ENCODE results near the gene DOK7.

DOK7 gene

GRCh38 chr4:3516836-3517730 is 54.0 kb downstream of the DOK7 start:
- Histone ChIP-seq H3K9me3 (ENCODE audit: insufficient read depth, low read depth, low read length) (no peaks in the 10 kb centered on the region), H3K9ac (ENCODE audit: low read depth, low read length) (no peak overlapping the region), H3K4me1 (ENCODE audit: insufficient read depth, low read length) (no peaks in the 10 kb centered on the region), H3K27me3 (ENCODE audit: insufficient read depth, low read length) (no peaks in the 10 kb centered on the region), H3K36me3 (ENCODE audit: insufficient read depth, low read length) (peaks cover 81% of the 10 kb centered on the region), H3K27ac (ENCODE audit: low read depth, low read length) (no peak overlapping the region), H3K4me3 (ENCODE audit: low read length) (no peak overlapping the region)
- WGBS, result 93% methylated on average over 29 of the region's 29 CpGs

DNA sequence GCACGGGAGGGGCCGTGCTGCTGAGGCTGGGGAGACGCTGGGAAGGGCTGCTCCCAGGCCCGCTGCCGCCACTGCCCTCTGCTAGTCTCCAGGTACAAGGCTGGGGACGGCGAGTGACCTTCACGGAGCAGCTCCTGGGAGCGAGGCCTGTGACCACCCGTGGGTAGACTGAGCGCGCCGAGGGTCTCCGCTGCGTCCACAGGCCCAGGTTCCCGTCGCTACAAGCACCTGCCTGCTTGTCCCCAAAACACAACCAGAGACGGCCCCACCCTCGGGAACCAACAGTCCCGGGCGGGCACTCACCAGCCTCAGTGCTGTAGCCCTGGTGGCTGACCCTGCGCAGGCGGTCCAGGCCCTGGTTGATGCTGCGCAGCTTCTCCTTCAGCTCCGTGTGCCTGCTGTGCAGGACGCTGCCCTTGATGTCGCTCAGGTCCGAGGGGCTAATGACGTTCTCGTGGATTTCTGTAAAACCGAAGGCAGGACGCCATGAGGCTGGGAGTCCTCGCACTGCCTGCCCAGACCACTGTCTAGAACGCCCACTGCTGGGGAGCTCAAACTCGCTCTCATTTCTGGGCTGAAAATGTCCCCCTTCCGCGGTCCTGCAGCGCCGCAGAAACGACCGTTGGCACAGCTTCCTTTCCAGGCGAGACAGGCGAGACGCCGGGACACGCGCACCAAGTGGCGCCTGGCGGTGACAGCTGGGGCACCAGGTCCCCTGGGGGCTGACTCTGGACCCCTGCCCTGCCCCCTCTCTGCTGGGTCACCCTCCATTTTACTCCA is 54.8 kb downstream of the DOK7 start:
- Histone ChIP-seq H3K36me3 (ENCODE audit: insufficient read depth, low read length) (peaks cover 75% of the 10 kb centered on the region), H3K4me3 (ENCODE audit: low read length) (no peak overlapping the region), H3K27ac (ENCODE audit: low read depth, low read length) (no peak overlapping the region), H3K4me1 (ENCODE audit: insufficient read depth, low read length) (no peaks in the 10 kb centered on the region), H3K27me3 (ENCODE audit: insufficient read depth, low read length) (no peaks in the 10 kb centered on the region), H3K9ac (ENCODE audit: low read depth, low read length) (no peak overlapping the region), H3K9me3 (ENCODE audit: insufficient read depth, low read depth, low read length) (no peaks in the 10 kb centered on the region)
- 97% methylated on average over 49 of the region's 49 CpGs for WGBS

DNA sequence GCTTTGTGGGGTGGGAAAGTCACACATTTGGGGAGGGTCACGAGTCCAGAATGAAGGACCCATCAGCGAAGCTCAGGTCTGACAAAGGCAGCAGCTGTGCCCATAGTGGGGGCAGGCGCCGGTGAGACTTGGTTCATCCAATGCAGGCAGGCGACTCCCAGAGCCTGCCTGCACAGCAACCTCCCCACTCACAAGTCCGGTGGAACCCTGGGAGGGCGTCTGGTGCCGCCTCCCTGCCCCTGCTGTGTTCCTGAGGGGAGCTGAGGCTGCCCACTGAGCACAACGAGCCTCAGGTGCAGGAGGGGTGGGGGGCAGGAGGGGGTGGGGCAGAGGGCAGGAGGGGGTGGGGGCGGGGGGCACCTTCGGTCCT is 55.4 kb downstream of the DOK7 start:
- H3K27me3 ChIP-seq (ENCODE audit: insufficient read depth, low read length), result no peaks in the 10 kb centered on the region
- no peaks in the 10 kb centered on the region for H3K4me1 ChIP-seq (ENCODE audit: insufficient read depth, low read length)
- H3K36me3 ChIP-seq (ENCODE audit: insufficient read depth, low read length), result peaks cover 77% of the 10 kb centered on the region
- H3K9ac ChIP-seq (ENCODE audit: low read depth, low read length), result no peak overlapping the region
- no peak overlapping the region for H3K27ac ChIP-seq (ENCODE audit: low read depth, low read length)
- H3K9me3 ChIP-seq (ENCODE audit: insufficient read depth, low read depth, low read length), result no peaks in the 10 kb centered on the region
- 95% methylated on average over 9 of the region's 11 CpGs for WGBS
- no peak overlapping the region for H3K4me3 ChIP-seq (ENCODE audit: low read length)

- 92% methylated on average over 18 of the region's 18 CpGs for WGBS
- no peak overlapping the region for H3K4me3 ChIP-seq (ENCODE audit: low read length)
- H3K27ac ChIP-seq (ENCODE audit: low read depth, low read length), result no peak overlapping the region
- H3K27me3 ChIP-seq (ENCODE audit: insufficient read depth, low read length), result no peaks in the 10 kb centered on the region
- H3K9me3 ChIP-seq (ENCODE audit: insufficient read depth, low read depth, low read length), result no peaks in the 10 kb centered on the region
- H3K36me3 ChIP-seq (ENCODE audit: insufficient read depth, low read length), result peaks cover 76% of the 10 kb centered on the region
- no peaks in the 10 kb centered on the region for H3K4me1 ChIP-seq (ENCODE audit: insufficient read depth, low read length)
- no peak overlapping the region for H3K9ac ChIP-seq (ENCODE audit: low read depth, low read length)
These were observed 55.8 kb downstream of the DOK7 start for GRCh38 chr4:3518941-3519340.

GRCh38 chr4:3519468-3520264 is 56.6 kb downstream of the DOK7 start:
- Histone ChIP-seq H3K4me1 (ENCODE audit: insufficient read depth, low read length) (no peaks in the 10 kb centered on the region), H3K27ac (ENCODE audit: low read depth, low read length) (no peak overlapping the region), H3K9ac (ENCODE audit: low read depth, low read length) (no peak overlapping the region), H3K27me3 (ENCODE audit: insufficient read depth, low read length) (no peaks in the 10 kb centered on the region), H3K9me3 (ENCODE audit: insufficient read depth, low read depth, low read length) (no peaks in the 10 kb centered on the region), H3K36me3 (ENCODE audit: insufficient read depth, low read length) (peaks cover 76% of the 10 kb centered on the region), H3K4me3 (ENCODE audit: low read length) (no peak overlapping the region)
- WGBS, result 95% methylated on average over 23 of the region's 23 CpGs

DNA sequence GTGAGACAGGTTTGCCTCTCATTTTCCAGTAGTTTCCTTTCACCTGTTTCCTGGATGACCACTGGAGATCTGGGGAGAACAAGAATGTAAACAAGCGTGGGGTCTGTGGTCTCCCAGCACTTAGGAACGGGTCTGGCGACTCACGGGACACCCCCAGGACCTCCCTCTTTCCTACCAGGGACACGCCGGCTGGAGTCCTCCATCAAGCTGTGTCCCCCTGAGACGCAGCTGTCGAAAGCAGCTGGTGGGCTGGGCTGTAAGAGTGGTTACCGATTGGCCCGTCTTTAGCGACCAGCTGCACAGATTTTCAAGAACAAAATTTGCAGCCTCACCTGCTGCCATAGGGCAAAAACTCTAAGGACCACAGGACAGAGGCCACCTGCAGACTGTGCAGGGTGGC is 57.2 kb downstream of the DOK7 start:
- no peak overlapping the region for H3K9ac ChIP-seq (ENCODE audit: low read depth, low read length)
- no peaks in the 10 kb centered on the region for H3K4me1 ChIP-seq (ENCODE audit: insufficient read depth, low read length)
- no peaks in the 10 kb centered on the region for H3K9me3 ChIP-seq (ENCODE audit: insufficient read depth, low read depth, low read length)
- H3K27me3 ChIP-seq (ENCODE audit: insufficient read depth, low read length), result no peaks in the 10 kb centered on the region
- WGBS, result 96% methylated on average over 11 of the region's 11 CpGs
- H3K27ac ChIP-seq (ENCODE audit: low read depth, low read length), result no peak overlapping the region
- no peak overlapping the region for H3K4me3 ChIP-seq (ENCODE audit: low read length)
- peaks cover 79% of the 10 kb centered on the region for H3K36me3 ChIP-seq (ENCODE audit: insufficient read depth, low read length)

- Histone ChIP-seq H3K36me3 (ENCODE audit: insufficient read depth, low read length) (peaks cover 77% of the 10 kb centered on the region), H3K4me1 (ENCODE audit: insufficient read depth, low read length) (no peaks in the 10 kb centered on the region), H3K27me3 (ENCODE audit: insufficient read depth, low read length) (no peaks in the 10 kb centered on the region), H3K4me3 (ENCODE audit: low read length) (no peak overlapping the region), H3K9ac (ENCODE audit: low read depth, low read length) (no peak overlapping the region), H3K9me3 (ENCODE audit: insufficient read depth, low read depth, low read length) (no peaks in the 10 kb centered on the region), H3K27ac (ENCODE audit: low read depth, low read length) (no peak overlapping the region)
- WGBS, result 94% methylated on average over 31 of the region's 31 CpGs
These were observed 57.9 kb downstream of the DOK7 start for GRCh38 chr4:3520796-3521600.

GRCh38 chr4:3521621-3522325 is 58.7 kb downstream of the DOK7 start:
- H3K27me3 ChIP-seq (ENCODE audit: insufficient read depth, low read length), result no peaks in the 10 kb centered on the region
- no peaks in the 10 kb centered on the region for H3K4me1 ChIP-seq (ENCODE audit: insufficient read depth, low read length)
- no peak overlapping the region for H3K27ac ChIP-seq (ENCODE audit: low read depth, low read length)
- H3K9me3 ChIP-seq (ENCODE audit: insufficient read depth, low read depth, low read length), result no peaks in the 10 kb centered on the region
- H3K4me3 ChIP-seq (ENCODE audit: low read length), result no peak overlapping the region
- H3K9ac ChIP-seq (ENCODE audit: low read depth, low read length), result no peak overlapping the region
- 95% methylated on average over 15 of the region's 16 CpGs for WGBS
- H3K36me3 ChIP-seq (ENCODE audit: insufficient read depth, low read length), result peaks cover 70% of the 10 kb centered on the region

GRCh38 chr4:3522326-3522640 is 59.2 kb downstream of the DOK7 start:
- Histone ChIP-seq H3K27me3 (ENCODE audit: insufficient read depth, low read length) (no peaks in the 10 kb centered on the region), H3K27ac (ENCODE audit: low read depth, low read length) (no peak overlapping the region), H3K9ac (ENCODE audit: low read depth, low read length) (no peak overlapping the region), H3K9me3 (ENCODE audit: insufficient read depth, low read depth, low read length) (no peaks in the 10 kb centered on the region), H3K4me1 (ENCODE audit: insufficient read depth, low read length) (no peaks in the 10 kb centered on the region), H3K4me3 (ENCODE audit: low read length) (no peak overlapping the region), H3K36me3 (ENCODE audit: insufficient read depth, low read length) (peaks cover 65% of the 10 kb centered on the region)
- WGBS, result 85% methylated on average over 14 of the region's 15 CpGs

GRCh38 chr4:3522651-3523050 is 59.5 kb downstream of the DOK7 start:
- H3K4me1 ChIP-seq (ENCODE audit: insufficient read depth, low read length), result no peaks in the 10 kb centered on the region
- H3K9me3 ChIP-seq (ENCODE audit: insufficient read depth, low read depth, low read length), result no peaks in the 10 kb centered on the region
- no peaks in the 10 kb centered on the region for H3K27me3 ChIP-seq (ENCODE audit: insufficient read depth, low read length)
- WGBS, result 95% methylated on average over 19 of the region's 19 CpGs
- no peak overlapping the region for H3K4me3 ChIP-seq (ENCODE audit: low read length)
- H3K9ac ChIP-seq (ENCODE audit: low read depth, low read length), result no peak overlapping the region
- peaks cover 61% of the 10 kb centered on the region for H3K36me3 ChIP-seq (ENCODE audit: insufficient read depth, low read length)
- no peak overlapping the region for H3K27ac ChIP-seq (ENCODE audit: low read depth, low read length)
